ENCODE results near the gene SMAD6. TPM values are rescaled to one million over a fixed set of nuclear protein-coding genes. Genes with fewer than 3 reads are reported as not detected.
A peak's percentile ranks its signal among the peaks of the same experiment; 100 is the strongest.

Gene SMAD6
- total RNA-seq, 6 experiments from 2014 or later: 10.5 to 17.2 (median 12.3) TPM

- H3K9me3 ChIP-seq: no peaks in the 10 kb centered on the region
- no peak overlapping the region for H3K4me3 ChIP-seq
- WGBS (ENCODE audit: insufficient coverage, low coverage, low lambda C conversion rate, missing lambda C conversion rate): 78% methylated on average over 3 of the region's 5 CpGs
- ATAC-seq (no peak), DNase-seq (no peak)
- H3K27me3 ChIP-seq: no peaks in the 10 kb centered on the region
- peaks cover 0 to 25% (median 12%) of the 10 kb centered on the region in 4 donors for H3K4me1 ChIP-seq
- H3K36me3 ChIP-seq: no peaks in the 10 kb centered on the region
- intact Hi-C loops (cut with DNase I): loop anchor here (5.0 to 10.0 kb wide), 3 partner anchors 70 to 173 kb away; partner anchors contain the start of gene SMAD6 (in 1 of the 2)
- H3K27ac ChIP-seq: no peak overlapping the region
- TF ChIP-seq POLR2A (IDR thresholded peaks at IDR 0.05) (no peak), CTCF (IDR thresholded peaks at IDR 0.05) (no peak)
Measured at GRCh38 chr15:66777596-66778313, 75.7 kb downstream of the SMAD6 start.

- ATAC-seq (no peak), DNase-seq (no peak)
- no peaks in the 10 kb centered on the region for H3K9me3 ChIP-seq
- intact Hi-C loops (cut with DNase I): loop anchor here (5.0 to 10.0 kb wide), 3 partner anchors 69 to 173 kb away; partner anchors contain the start of gene SMAD6 (in 1 of the 2)
- 88% methylated on average over 1 of the region's 1 CpG for WGBS (ENCODE audit: insufficient coverage, low coverage, low lambda C conversion rate, missing lambda C conversion rate)
- H3K27me3 ChIP-seq: no peaks in the 10 kb centered on the region
- peaks cover 0 to 20% (median 12%) of the 10 kb centered on the region in 4 donors for H3K4me1 ChIP-seq
- H3K27ac ChIP-seq: no peak overlapping the region
- H3K4me3 ChIP-seq: no peak overlapping the region
- H3K36me3 ChIP-seq: no peaks in the 10 kb centered on the region
- TF ChIP-seq CTCF (IDR thresholded peaks at IDR 0.05): no peak
- no peak for TF ChIP-seq POLR2A (IDR thresholded peaks at IDR 0.05)
Measured at GRCh38 chr15:66778314-66778665, 76.3 kb downstream of the SMAD6 start.

- Histone ChIP-seq H3K4me1 (peaks cover 0 to 20% (median 12%) of the 10 kb centered on the region in 4 donors), H3K9me3 (no peaks in the 10 kb centered on the region), H3K27me3 (no peaks in the 10 kb centered on the region), H3K36me3 (no peaks in the 10 kb centered on the region), H3K27ac (no peak overlapping the region), H3K4me3 (no peak overlapping the region)
- no peak for TF ChIP-seq CTCF (IDR thresholded peaks at IDR 0.05)
- TF ChIP-seq POLR2A (IDR thresholded peaks at IDR 0.05): no peak
- intact Hi-C loops (cut with DNase I): loop anchor here (5.0 to 10.0 kb wide), 3 partner anchors 69 to 174 kb away; partner anchors contain the start of gene SMAD6 (in 1 of the 2)
- WGBS (ENCODE audit: insufficient coverage, low coverage, low lambda C conversion rate, missing lambda C conversion rate): 63% methylated on average over 2 of the region's 8 CpGs
- DNase-seq (no peak), ATAC-seq (no peak)
Measured at GRCh38 chr15:66778716-66779115, 76.7 kb downstream of the SMAD6 start.

GRCh38 chr15:66779331-66780009, 77.4 kb downstream of the SMAD6 start:
- no peak for TF ChIP-seq CTCF (IDR thresholded peaks at IDR 0.05)
- TF ChIP-seq POLR2A (IDR thresholded peaks at IDR 0.05): no peak

More at GRCh38 chr15:66779331-66780009, 77.4 kb downstream of the SMAD6 start:
- Histone ChIP-seq H3K9me3 (no peaks in the 10 kb centered on the region), H3K27ac (peak overlapping the region in 2 of 3 donors; percentile 79 to 89), H3K36me3 (no peaks in the 10 kb centered on the region), H3K4me3 (no peak overlapping the region), H3K27me3 (no peaks in the 10 kb centered on the region), H3K4me1 (peaks cover 0 to 19% (median 9%) of the 10 kb centered on the region in 4 donors)
- ATAC-seq (peak; percentile 75 to 90 (median 81)), DNase-seq (peak in 2 of 3 donors; percentile 70 to 76)
- intact Hi-C loops (cut with DNase I): loop anchor here (5.0 to 10.0 kb wide), 4 partner anchors 65 to 175 kb away; partner anchors contain the start of gene SMAD6 (in 1 of the 2)
- 17% methylated on average over 1 of the region's 4 CpGs for WGBS (ENCODE audit: insufficient coverage, low coverage, low lambda C conversion rate, missing lambda C conversion rate)

All from right lobe of liver (tissue), 6 donors.